Endodermal cell (in vitro differentiated cells): Measurements from ENCODE around the gene ZNF285. TPM values are rescaled to one million over a fixed set of nuclear protein-coding genes. Genes with fewer than 3 reads are reported as not detected.
"Not testable (repeated sequence)": the region's sequence is repeated elsewhere in the genome, so short reads cannot be mapped to it uniquely, and the experiment has no call there.

Experiments used
- DNase-seq: peaks from one replicate; pipeline ENCODE4 v3.0.0-alpha.2; 2017
- H3K27ac ChIP-seq: 2 replicates; pipeline ENCODE4 v1.5.1; 2013; ENCODE audit warnings: mild to moderate bottlenecking, low read depth, low read length, moderate library complexity
- H3K27me3 ChIP-seq: 2 replicates; pipeline ENCODE4 v1.6.1; 2013; ENCODE audit warnings: mild to moderate bottlenecking, low read length, moderate library complexity; ENCODE audit not compliant: insufficient read depth, control insufficient read depth, poor library complexity, severe bottlenecking
- H3K36me3 ChIP-seq: 2 replicates; pipeline ENCODE4 v1.7.0; 2013; ENCODE audit warnings: mild to moderate bottlenecking, low read length, moderate library complexity; ENCODE audit not compliant: control insufficient read depth, insufficient read depth
- H3K4me1 ChIP-seq: one replicate; pipeline ENCODE4 v1.7.0; 2013; ENCODE audit warnings: low read length; ENCODE audit not compliant: control insufficient read depth, insufficient read depth
- H3K4me3 ChIP-seq: 2 replicates; pipeline ENCODE4 v1.5.1; 2013; ENCODE audit warnings: mild to moderate bottlenecking, low read length, moderate library complexity
- H3K9ac ChIP-seq: 2 replicates; pipeline ENCODE4 v1.6.1; 2013; ENCODE audit warnings: mild to moderate bottlenecking, low read length, moderate library complexity; ENCODE audit not compliant: poor library complexity, severe bottlenecking; ENCODE audit errors: extremely low read depth
- H3K9me3 ChIP-seq: 2 replicates; pipeline ENCODE4 v1.6.1; 2013; ENCODE audit warnings: mild to moderate bottlenecking, low read length, moderate library complexity; ENCODE audit not compliant: control insufficient read depth
- H3K27ac Mint-ChIP-seq: 2 replicates; pipeline ENCODE4 v1.8.0; 2020; ENCODE audit warnings: mixed read lengths
- H3K27me3 Mint-ChIP-seq: 2 replicates; pipeline ENCODE4 v1.8.0; 2021; ENCODE audit warnings: mild to moderate bottlenecking, mixed read lengths; ENCODE audit not compliant: insufficient read depth
- H3K36me3 Mint-ChIP-seq: 2 replicates; pipeline ENCODE4 v1.8.0; 2020; ENCODE audit warnings: low read depth, mixed read lengths
- H3K4me1 Mint-ChIP-seq: 2 replicates; pipeline ENCODE4 v1.8.0; 2020; ENCODE audit warnings: mixed read lengths
- H3K4me3 Mint-ChIP-seq: 2 replicates; pipeline ENCODE4 v1.8.0; 2020; ENCODE audit warnings: mild to moderate bottlenecking, moderate library complexity, mixed read lengths
- H3K9me3 Mint-ChIP-seq: 2 replicates; pipeline ENCODE4 v1.8.0; 2020; ENCODE audit warnings: mild to moderate bottlenecking, mixed read lengths
- WGBS, 2 experiments: methylation state at CpG; one replicate each; pipeline versions ENCODE4 v1.1.5 to v1.1.7; 2013; ENCODE audit warnings: missing lambda C conversion rate in 2 of 2, mixed read lengths in 1 of 2; ENCODE audit not compliant: insufficient coverage in 1 of 2, insufficient read length in 1 of 2; 5-methylcytosine and 5-hydroxymethylcytosine counted together
- total RNA-seq, 2 donors: library from RNA; stranded (reverse); fragmentation: NEBNext Ultra II Directional in 1 of 2; extraction: Animal tissue kit (Norgen Biotek cat#: 25700) in 1 of 2; gene quantifications; 2 replicates in 1 of 2; 3 replicates in 1 of 2; pipeline ENCODE4 v1.2.1, GENCODE V29; 2021
- TF ChIP-seq, protein P1 (sequence below): fragments of 200-600 bp; sonication (generic); conservative IDR thresholded peaks from 2 replicates; pipeline ENCODE4 v1.5.0; 2021; ENCODE audit warnings: antibody characterized with exemption, mild to moderate bottlenecking

ZNF285 gene
- total RNA-seq, 2 donors from 2014 or later, result 3.5 to 9.0 TPM

- Mint-ChIP-seq H3K36me3 (peaks cover 83% of the 10 kb centered on the region), H3K4me1 (no peaks in the 10 kb centered on the region), H3K9me3 (peaks cover 34% of the 10 kb centered on the region), H3K4me3 (no peak overlapping the region), H3K27ac (no peak overlapping the region), H3K27me3 (no peaks in the 10 kb centered on the region)
- Histone ChIP-seq H3K9me3 (peaks cover 52% of the 10 kb centered on the region), H3K36me3 (peaks cover 50% of the 10 kb centered on the region), H3K4me3 (no peak overlapping the region), H3K4me1 (no peaks in the 10 kb centered on the region), H3K27ac (no peak overlapping the region), H3K9ac (no peak overlapping the region), H3K27me3 (no peaks in the 10 kb centered on the region)
- TF ChIP-seq, protein P1, sequence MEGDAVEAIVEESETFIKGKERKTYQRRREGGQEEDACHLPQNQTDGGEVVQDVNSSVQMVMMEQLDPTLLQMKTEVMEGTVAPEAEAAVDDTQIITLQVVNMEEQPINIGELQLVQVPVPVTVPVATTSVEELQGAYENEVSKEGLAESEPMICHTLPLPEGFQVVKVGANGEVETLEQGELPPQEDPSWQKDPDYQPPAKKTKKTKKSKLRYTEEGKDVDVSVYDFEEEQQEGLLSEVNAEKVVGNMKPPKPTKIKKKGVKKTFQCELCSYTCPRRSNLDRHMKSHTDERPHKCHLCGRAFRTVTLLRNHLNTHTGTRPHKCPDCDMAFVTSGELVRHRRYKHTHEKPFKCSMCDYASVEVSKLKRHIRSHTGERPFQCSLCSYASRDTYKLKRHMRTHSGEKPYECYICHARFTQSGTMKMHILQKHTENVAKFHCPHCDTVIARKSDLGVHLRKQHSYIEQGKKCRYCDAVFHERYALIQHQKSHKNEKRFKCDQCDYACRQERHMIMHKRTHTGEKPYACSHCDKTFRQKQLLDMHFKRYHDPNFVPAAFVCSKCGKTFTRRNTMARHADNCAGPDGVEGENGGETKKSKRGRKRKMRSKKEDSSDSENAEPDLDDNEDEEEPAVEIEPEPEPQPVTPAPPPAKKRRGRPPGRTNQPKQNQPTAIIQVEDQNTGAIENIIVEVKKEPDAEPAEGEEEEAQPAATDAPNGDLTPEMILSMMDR, result no peak
- WGBS, 2 experiments, result 86 to 100% methylated on average over 1 to 3 of the region's 3 CpGs
- DNase-seq, result no peak
These were observed 37.0 kb upstream of the ZNF285 start for GRCh38 chr19:44438441-44438840.

GRCh38 chr19:44435441-44435840 lies 34.0 kb upstream of the ZNF285 start:
- H3K4me1 ChIP-seq, result no peaks in the 10 kb centered on the region
- WGBS, 2 experiments, result 94 to 100% methylated on average over 2 of the region's 2 CpGs
- no peak overlapping the region for H3K9ac ChIP-seq
- H3K27me3 ChIP-seq, result no peaks in the 10 kb centered on the region
- Mint-ChIP-seq H3K4me1 (no peaks in the 10 kb centered on the region), H3K27ac (no peak overlapping the region), H3K36me3 (peaks cover 89% of the 10 kb centered on the region), H3K4me3 (no peak overlapping the region), H3K27me3 (no peaks in the 10 kb centered on the region), H3K9me3 (peaks cover 61% of the 10 kb centered on the region)
- H3K4me3 ChIP-seq, result no peak overlapping the region
- peaks cover 64% of the 10 kb centered on the region for H3K9me3 ChIP-seq
- H3K36me3 ChIP-seq, result peaks cover 51% of the 10 kb centered on the region
- no peak for DNase-seq
- TF ChIP-seq, protein P1, result no peak
- H3K27ac ChIP-seq, result no peak overlapping the region

DNA sequence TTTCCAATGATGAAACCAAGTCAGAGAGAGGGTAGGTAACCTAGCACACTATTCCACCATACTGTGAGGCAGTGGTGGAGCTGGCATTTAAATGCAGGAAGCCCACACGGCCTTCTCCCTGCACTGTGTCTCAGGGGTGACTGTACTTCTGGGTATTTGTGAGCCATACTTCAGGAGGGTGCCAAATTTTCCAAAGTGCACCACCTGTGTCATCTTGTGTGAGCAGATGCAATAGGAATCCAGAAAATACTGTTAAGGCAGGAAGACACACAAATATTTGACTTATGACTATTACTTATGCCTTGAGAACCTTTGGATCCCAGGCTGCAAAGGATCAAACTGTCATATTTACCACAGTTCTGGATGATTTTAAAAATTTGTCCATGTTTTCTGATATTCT lies 29.5 kb upstream of the ZNF285 start:
- Histone ChIP-seq H3K27me3 (no peaks in the 10 kb centered on the region), H3K4me1 (no peaks in the 10 kb centered on the region), H3K9ac (no peak overlapping the region), H3K36me3 (peaks cover 62% of the 10 kb centered on the region), H3K27ac (no peak overlapping the region), H3K9me3 (peaks cover 95% of the 10 kb centered on the region), H3K4me3 (no peak overlapping the region)
- peaks cover 93% of the 10 kb centered on the region for H3K36me3 Mint-ChIP-seq
- H3K4me3 Mint-ChIP-seq, result no peak overlapping the region
- H3K9me3 Mint-ChIP-seq, result peaks cover 93% of the 10 kb centered on the region
- no peaks in the 10 kb centered on the region for H3K4me1 Mint-ChIP-seq
- TF ChIP-seq, protein P1, result no peak
- no peaks in the 10 kb centered on the region for H3K27me3 Mint-ChIP-seq
- H3K27ac Mint-ChIP-seq, result no peak overlapping the region
- DNase-seq, result no peak
- 80 to 86% methylated on average over 1 of the region's 1 CpG for WGBS, 2 experiments

GRCh38 chr19:44415553-44415952 lies 14.1 kb upstream of the ZNF285 start:
- not testable (repeated sequence) for DNase-seq, H3K9ac ChIP-seq, H3K27me3 Mint-ChIP-seq, H3K27me3 ChIP-seq, H3K27ac Mint-ChIP-seq, H3K27ac ChIP-seq, H3K36me3 Mint-ChIP-seq, H3K4me1 ChIP-seq, H3K4me1 Mint-ChIP-seq, H3K4me3 ChIP-seq, H3K4me3 Mint-ChIP-seq, H3K36me3 ChIP-seq
- H3K9me3 ChIP-seq, result peaks cover 32% of the 10 kb centered on the region
- 79% methylated on average over 2 of the region's 15 CpGs; no CpG with 5 or more reads in 1 of the 2 experiments for WGBS, 2 experiments
- H3K9me3 Mint-ChIP-seq, result peaks cover 65% of the 10 kb centered on the region

- not testable (repeated sequence) for H3K27me3 ChIP-seq, H3K4me3 ChIP-seq, H3K27ac Mint-ChIP-seq, H3K4me3 Mint-ChIP-seq, H3K9me3 ChIP-seq, H3K4me1 Mint-ChIP-seq, H3K27me3 Mint-ChIP-seq, H3K27ac ChIP-seq, DNase-seq, H3K9me3 Mint-ChIP-seq, H3K36me3 ChIP-seq, H3K9ac ChIP-seq, H3K4me1 ChIP-seq
- WGBS, 2 experiments, result 83 to 100% methylated on average over 1 to 3 of the region's 4 CpGs
- H3K36me3 Mint-ChIP-seq, result peaks cover 65% of the 10 kb centered on the region
These were observed 12.1 kb downstream of the ZNF285 start for GRCh38 chr19:44389268-44389667.
